SK-N-SH (cell line): ENCODE data around the gene IQCK. TPM values are rescaled to one million over a fixed set of nuclear protein-coding genes. Genes with fewer than 3 reads are reported as not detected.

Experiments used
- CTCF ChIA-PET: fragments of 300-600, 350-600 bp; formaldehyde crosslinking; extraction: SDS; loops from one replicate; lab custom pipeline; 2021; lab: Yijun Ruan, JAX
- POLR2A ChIA-PET: fragments of 350-600 bp; sonication (Branson Sonifier 250); formaldehyde crosslinking; extraction: SDS; loops from one replicate; lab custom pipeline; 2020; ENCODE audit warnings: antibody characterized with exemption, inconsistent platforms; lab: Yijun Ruan, JAX
- DNase-seq: peaks from one replicate; pipeline ENCODE4 v3.0.0; 2012
- H2AFZ ChIP-seq: fragments of 200-600 bp; sonication (generic); 2 replicates; pipeline ENCODE4 v1.8.1; 2016; ENCODE audit warnings: antibody characterized with exemption, mild to moderate bottlenecking, low read depth
- H3F3A ChIP-seq: fragments of 200-600 bp; sonication (generic); replicated peaks from 2 replicates; pipeline ENCODE3; 2016; ENCODE audit warnings: antibody characterized with exemption, mild to moderate bottlenecking; ENCODE audit not compliant: insufficient read depth
- H3K27ac ChIP-seq, 2 experiments: fragments of 200-500 bp in 1 of 2; fragments of 200-600 bp in 1 of 2; sonication (Bioruptor generic) in 1 of 2; sonication (generic), shearing (Covaris generic) in 1 of 2; 2 replicates each; pipeline versions ENCODE4 v1.5.1 to v1.6.1; 2014 to 2016; ENCODE audit warnings: low read depth in 2 of 2, inconsistent platforms in 1 of 2, low read length in 1 of 2, mild to moderate bottlenecking in 1 of 2, mixed read lengths in 1 of 2
- H3K27me3 ChIP-seq: fragments of 200-600 bp; sonication (generic), shearing (Covaris generic); 2 replicates; pipeline ENCODE4 v1.6.1; 2016; ENCODE audit warnings: mixed run types; ENCODE audit not compliant: insufficient read depth
- H3K36me3 ChIP-seq, 2 experiments: fragments of 200-500 bp in 1 of 2; fragments of 200-600 bp in 1 of 2; sonication (Bioruptor generic) in 1 of 2; sonication (generic) in 1 of 2; replicated peaks in 1 of 2; 2 replicates each; pipeline versions ENCODE3 to v1.5.1; 2014 to 2016; ENCODE audit warnings: low read length in 1 of 2, mild to moderate bottlenecking in 1 of 2; ENCODE audit not compliant: insufficient read depth in 2 of 2, control insufficient read depth in 1 of 2
- H3K4me1 ChIP-seq, 2 experiments: fragments of 200-500 bp in 1 of 2; fragments of 200-600 bp in 1 of 2; sonication (Bioruptor generic) in 1 of 2; sonication (generic), shearing (Covaris generic) in 1 of 2; 2 replicates each; pipeline versions ENCODE4 v1.5.1 to v1.6.1; 2014 to 2016; ENCODE audit warnings: low read depth in 1 of 2, low read length in 1 of 2, mixed run types in 1 of 2; ENCODE audit not compliant: insufficient read depth in 2 of 2, control insufficient read depth in 1 of 2
- H3K4me2 ChIP-seq: fragments of 200-600 bp; sonication (generic), shearing (Covaris generic); 2 replicates; pipeline ENCODE4 v1.6.1; 2017; ENCODE audit warnings: mixed run types
- H3K4me3 ChIP-seq, 2 experiments: fragments of 200-500 bp in 1 of 2; fragments of 200-600 bp in 1 of 2; sonication (Bioruptor generic) in 1 of 2; sonication (generic), shearing (Covaris generic) in 1 of 2; 2 replicates each; pipeline versions ENCODE4 v1.5.1 to v1.8.1; 2014 to 2016; ENCODE audit warnings: low read depth in 2 of 2, inconsistent platforms in 1 of 2, low read length in 1 of 2, mild to moderate bottlenecking in 1 of 2, mixed read lengths in 1 of 2, moderate library complexity in 1 of 2
- H3K79me2 ChIP-seq: fragments of 200-600 bp; sonication (generic); 2 replicates; pipeline ENCODE4 v1.8.1; 2017; ENCODE audit warnings: mild to moderate bottlenecking; ENCODE audit not compliant: insufficient read depth
- H3K9ac ChIP-seq: fragments of 200-600 bp; sonication (generic); 2 replicates; pipeline ENCODE4 v1.6.1; 2017; ENCODE audit warnings: mixed run types
- H3K9me2 ChIP-seq: fragments of 200-600 bp; sonication (generic); 2 replicates; pipeline ENCODE4 v1.6.1; 2017; ENCODE audit warnings: mixed run types
- H3K9me3 ChIP-seq: fragments of 200-600 bp; sonication (generic); 2 replicates; pipeline ENCODE4 v1.6.1; 2017; ENCODE audit warnings: mixed run types, mild to moderate bottlenecking, moderate library complexity
- H4K20me1 ChIP-seq: fragments of 200-600 bp; sonication (generic); 2 replicates; pipeline ENCODE4 v1.6.1; 2017; ENCODE audit warnings: mild to moderate bottlenecking, mixed run types; ENCODE audit not compliant: insufficient read depth
- ELF1 ChIP-seq: IDR thresholded peaks from 2 replicates; pipeline ENCODE4 v1.4.0; 2012
- FOXM1 ChIP-seq: IDR thresholded peaks from 2 replicates; pipeline ENCODE4 v1.4.0; 2012; ENCODE audit warnings: low read depth, mild to moderate bottlenecking
- GATA2 ChIP-seq: sonication (generic); formaldehyde crosslinking; IDR thresholded peaks from 2 replicates; pipeline ENCODE4 v1.5.0; 2020; ENCODE audit warnings: mild to moderate bottlenecking, missing genetic modification reagents
- JUND ChIP-seq: IDR thresholded peaks from 2 replicates; pipeline ENCODE4 v1.4.0; 2012
- MEF2A ChIP-seq: IDR thresholded peaks from 2 replicates; pipeline ENCODE4 v1.4.0; 2012; ENCODE audit warnings: low read depth, borderline replicate concordance
- MXI1 ChIP-seq: IDR thresholded peaks from 2 replicates; pipeline ENCODE4 v1.6.1; 2012; ENCODE audit warnings: mild to moderate bottlenecking, low read depth, low read length, improper control_type of control experiment
- NFIC ChIP-seq: IDR thresholded peaks from 2 replicates; pipeline ENCODE4 v1.4.0; 2012; ENCODE audit warnings: borderline replicate concordance
- NRF1 ChIP-seq: IDR thresholded peaks from 2 replicates; pipeline ENCODE4 v1.6.1; 2012; ENCODE audit warnings: low read depth, mild to moderate bottlenecking, low read length
- PBX3 ChIP-seq: IDR thresholded peaks from 2 replicates; pipeline ENCODE4; 2012
- POLR2AphosphoS5 ChIP-seq: IDR thresholded peaks from 2 replicates; pipeline ENCODE4 v1.6.1; 2012; ENCODE audit warnings: low read depth, low read length
- RFX5 ChIP-seq: IDR thresholded peaks from 2 replicates; pipeline ENCODE4 v1.6.1; 2012; ENCODE audit warnings: mild to moderate bottlenecking, improper control_type of control experiment, low read length
- SIN3A ChIP-seq: IDR thresholded peaks from 2 replicates; pipeline ENCODE4 v1.6.1; 2012; ENCODE audit warnings: low read depth, mild to moderate bottlenecking, low read length, moderate library complexity, borderline replicate concordance
- YY1 ChIP-seq: IDR thresholded peaks from 2 replicates; pipeline ENCODE4 v1.4.0; 2012; ENCODE audit warnings: low read depth, mild to moderate bottlenecking
- ZBTB33 ChIP-seq: IDR thresholded peaks from 2 replicates; pipeline ENCODE4 v1.4.0; 2012; ENCODE audit warnings: low read depth, borderline replicate concordance
- WGBS: methylation state at CpG from one replicate; pipeline ENCODE4 v1.1.6; 2017; ENCODE audit warnings: low lambda C conversion rate; 5-methylcytosine and 5-hydroxymethylcytosine counted together
- polyA plus RNA-seq, 3 experiments: library from polyadenylated mRNA; depleted of rRNA; stranded (reverse); fragments of >200 nt; gene quantifications; 2 replicates each; pipeline ENCODE4 v1.2.3, GENCODE V29; 2012

IQCK gene
- polyA plus RNA-seq, 1 of the 3 experiments (the other 2 are of a cell fraction) = 7.3 TPM

- TF ChIP-seq ZBTB33 = no peak
- TF ChIP-seq NRF1 = no peak
Measured at GRCh38 chr16:19882186-19882585, 164.1 kb downstream of the IQCK start (continued).

GRCh38 chr16:19882646-19883045, 164.6 kb downstream of the IQCK start:
- H3K4me3 ChIP-seq = no peak overlapping the region
- DNase-seq = no peak
- peaks cover 0 to 3% of the 10 kb centered on the region in 2 experiments; a peak in 1 of 4 replicates for H3K4me1 ChIP-seq
- 97% methylated on average over 3 of the region's 3 CpGs for WGBS
- H3K27me3 ChIP-seq = no peaks in the 10 kb centered on the region
- ChIA-PET POLR2A (no interaction called here), CTCF (interaction anchor here (1.1 to 1.9 kb wide), 5 partner anchors 25 to 323 kb away, joined by 3 to 6 read pairs (median 6); partner anchors contain the start of genes IQCK and KNOP1)
- no peak overlapping the region for H3K4me2 ChIP-seq
- H3F3A ChIP-seq = no peaks in the 10 kb centered on the region
- TF ChIP-seq RFX5 = no peak
- TF ChIP-seq MEF2A = no peak
- no peak for TF ChIP-seq YY1
- TF ChIP-seq ELF1 = no peak
- no peak for TF ChIP-seq MXI1
- TF ChIP-seq NFIC = no peak
- TF ChIP-seq PBX3 = no peak
- TF ChIP-seq SIN3A = no peak
- no peak for TF ChIP-seq POLR2AphosphoS5
- TF ChIP-seq FOXM1 = no peak
- TF ChIP-seq ZBTB33 = no peak
- TF ChIP-seq JUND = no peak
- TF ChIP-seq GATA2 (CRISPR knock-in tag) = no peak
- H3K36me3 ChIP-seq = no peaks in the 10 kb centered on the region
- no peak overlapping the region for H3K27ac ChIP-seq
- no peaks in the 10 kb centered on the region for H3K9me3 ChIP-seq
- no peaks in the 10 kb centered on the region for H4K20me1 ChIP-seq
- H3K9ac ChIP-seq = no peak overlapping the region
- no peaks in the 10 kb centered on the region for H3K79me2 ChIP-seq
- H3K9me2 ChIP-seq = no peaks in the 10 kb centered on the region
- H2AFZ ChIP-seq = no peak overlapping the region
